GM13976 (cell line): Measurements from ENCODE around the gene NDUFA11.

Experiments
- DNase-seq: peaks from one replicate; pipeline ENCODE4 v3.0.0; 2012; ENCODE audit warnings: low spot score
- in situ Hi-C: fragments of 300-500 bp; cut with MboI; formaldehyde crosslinking; loops from one replicate; pipeline ENCODE4 v1.12.0; 2022; ENCODE audit warnings: low sequenced_read_pairs, mixed read lengths, inconsistent platforms; ENCODE audit not compliant: unreplicated experiment
- TF ChIP-seq, protein P1 (sequence below): IDR thresholded peaks from 2 replicates; pipeline ENCODE4 v1.5.1; 2012; ENCODE audit warnings: borderline replicate concordance, mild to moderate bottlenecking; ENCODE audit not compliant: insufficient read depth; ENCODE audit errors: extremely low read depth, missing control alignments, control extremely low read depth

NDUFA11 gene

DNA sequence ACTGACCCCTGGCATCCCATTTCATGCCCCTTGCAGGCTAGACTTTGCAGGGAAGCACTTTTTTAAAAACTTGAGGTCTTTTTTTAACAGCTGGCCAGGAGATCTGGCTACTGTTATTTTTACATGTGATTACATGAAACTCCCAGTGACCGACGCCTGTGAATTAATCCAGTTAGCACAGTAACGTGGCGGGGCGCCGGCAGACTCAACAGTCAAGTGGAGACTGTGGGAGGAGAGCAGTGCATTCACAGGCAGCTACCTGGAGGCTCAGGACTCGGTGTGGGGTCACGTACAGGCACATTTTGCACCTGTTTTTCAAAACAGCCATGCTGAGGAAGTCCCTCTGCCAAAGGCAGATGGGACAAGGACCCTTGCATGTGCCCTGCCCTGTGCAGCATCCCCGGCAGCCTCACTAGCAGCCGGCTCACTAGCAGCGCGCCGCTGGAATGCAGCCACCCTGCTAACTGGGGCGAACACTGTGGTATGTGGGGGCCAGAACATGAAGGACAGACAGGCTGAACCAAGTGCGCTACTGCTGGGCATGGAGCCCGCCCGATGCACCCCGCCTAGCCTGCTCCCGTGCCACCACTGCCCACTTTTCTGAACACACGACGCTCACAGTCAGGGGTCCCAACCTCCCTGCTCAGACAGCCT, 29.1 kb upstream of the NDUFA11 start:
- in situ Hi-C loops: no loop called here
- no peak for DNase-seq
- TF ChIP-seq, protein P1, sequence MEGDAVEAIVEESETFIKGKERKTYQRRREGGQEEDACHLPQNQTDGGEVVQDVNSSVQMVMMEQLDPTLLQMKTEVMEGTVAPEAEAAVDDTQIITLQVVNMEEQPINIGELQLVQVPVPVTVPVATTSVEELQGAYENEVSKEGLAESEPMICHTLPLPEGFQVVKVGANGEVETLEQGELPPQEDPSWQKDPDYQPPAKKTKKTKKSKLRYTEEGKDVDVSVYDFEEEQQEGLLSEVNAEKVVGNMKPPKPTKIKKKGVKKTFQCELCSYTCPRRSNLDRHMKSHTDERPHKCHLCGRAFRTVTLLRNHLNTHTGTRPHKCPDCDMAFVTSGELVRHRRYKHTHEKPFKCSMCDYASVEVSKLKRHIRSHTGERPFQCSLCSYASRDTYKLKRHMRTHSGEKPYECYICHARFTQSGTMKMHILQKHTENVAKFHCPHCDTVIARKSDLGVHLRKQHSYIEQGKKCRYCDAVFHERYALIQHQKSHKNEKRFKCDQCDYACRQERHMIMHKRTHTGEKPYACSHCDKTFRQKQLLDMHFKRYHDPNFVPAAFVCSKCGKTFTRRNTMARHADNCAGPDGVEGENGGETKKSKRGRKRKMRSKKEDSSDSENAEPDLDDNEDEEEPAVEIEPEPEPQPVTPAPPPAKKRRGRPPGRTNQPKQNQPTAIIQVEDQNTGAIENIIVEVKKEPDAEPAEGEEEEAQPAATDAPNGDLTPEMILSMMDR: no peak

DNA sequence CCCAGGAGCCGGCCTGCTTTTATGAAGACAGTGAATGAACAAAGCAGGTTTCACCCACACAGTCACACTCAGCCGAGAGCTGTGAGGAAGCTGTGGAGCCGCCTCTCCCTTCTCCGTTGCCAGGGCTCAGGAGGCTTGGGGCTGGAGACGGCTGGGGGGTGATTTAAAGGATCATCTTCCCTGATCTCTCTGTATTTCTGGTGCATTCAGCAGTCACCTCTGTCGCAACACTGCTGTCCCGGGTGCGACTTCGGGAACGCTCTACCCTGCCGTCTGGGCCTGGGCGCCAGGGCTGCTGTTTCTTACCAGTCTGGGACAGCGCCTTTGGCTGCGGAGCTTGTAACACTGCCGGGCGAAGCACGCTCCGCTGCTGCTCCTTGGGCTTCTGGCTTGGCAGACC, 28.6 kb upstream of the NDUFA11 start:
- in situ Hi-C loops: no loop called here
- TF ChIP-seq, protein P1: no peak
- no peak for DNase-seq

DNA sequence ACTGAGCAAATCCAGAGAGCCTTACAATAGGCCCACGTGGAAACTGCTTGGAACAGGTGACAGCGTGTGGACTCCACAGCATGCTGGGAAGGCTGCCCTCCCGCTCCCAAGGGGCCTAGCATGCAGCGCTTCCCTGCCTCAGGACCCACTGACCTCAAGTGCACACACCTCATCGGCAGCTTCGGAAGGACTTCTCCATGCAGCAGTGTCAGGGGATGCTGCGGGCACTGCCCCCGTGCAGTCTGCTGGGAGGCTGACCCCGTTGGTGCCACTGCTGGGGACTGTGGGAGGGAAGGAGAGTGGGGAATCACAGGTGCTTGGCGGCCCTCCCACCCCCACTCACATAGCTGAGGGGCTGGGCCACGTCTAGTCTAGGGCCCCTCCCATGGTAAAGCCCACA, 27.7 kb upstream of the NDUFA11 start:
- in situ Hi-C loops: no loop called here
- DNase-seq: no peak
- TF ChIP-seq, protein P1: no peak

DNA sequence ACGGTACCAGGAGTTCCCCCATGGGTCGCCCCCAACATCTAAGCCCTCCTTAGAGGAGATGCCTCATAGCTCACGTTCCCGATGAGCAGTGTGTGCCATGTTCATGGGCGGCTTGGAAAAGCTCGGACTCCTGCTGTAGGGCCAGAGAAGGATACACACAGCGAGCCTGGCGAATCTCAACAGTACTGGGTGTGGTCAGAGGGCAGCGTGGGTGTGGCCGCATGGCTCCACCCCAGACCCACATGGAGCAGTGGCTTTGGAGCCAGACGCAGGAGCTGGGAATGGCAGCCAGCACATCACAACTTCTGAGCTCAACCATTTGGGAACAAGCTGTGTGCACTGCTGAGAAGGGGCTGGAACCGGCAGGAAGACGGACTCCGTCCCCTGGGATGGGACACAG, 26.0 kb upstream of the NDUFA11 start:
- TF ChIP-seq, protein P1: no peak
- DNase-seq: no peak
- in situ Hi-C loops: no loop called here

DNA sequence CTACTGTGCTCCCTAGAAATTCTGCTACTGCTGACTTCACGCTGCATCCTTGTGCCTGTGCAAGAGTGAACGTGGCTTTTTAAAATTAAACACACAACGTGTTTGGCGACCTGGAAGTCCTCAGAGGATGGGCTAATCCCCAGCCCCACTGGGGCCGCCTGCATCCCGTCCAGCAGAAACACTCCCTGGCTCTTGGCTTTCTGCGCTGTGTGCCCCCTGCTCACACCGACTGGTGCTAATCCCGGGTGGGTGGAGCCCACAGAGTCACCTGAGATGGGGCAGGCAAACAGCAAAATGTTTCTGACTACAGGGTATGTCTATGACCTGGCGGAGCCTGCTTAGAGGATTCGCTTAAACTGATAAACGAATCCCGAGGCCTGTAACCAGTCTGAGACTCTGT, 25.6 kb upstream of the NDUFA11 start:
- in situ Hi-C loops: no loop called here
- TF ChIP-seq, protein P1: no peak
- DNase-seq: no peak

DNA sequence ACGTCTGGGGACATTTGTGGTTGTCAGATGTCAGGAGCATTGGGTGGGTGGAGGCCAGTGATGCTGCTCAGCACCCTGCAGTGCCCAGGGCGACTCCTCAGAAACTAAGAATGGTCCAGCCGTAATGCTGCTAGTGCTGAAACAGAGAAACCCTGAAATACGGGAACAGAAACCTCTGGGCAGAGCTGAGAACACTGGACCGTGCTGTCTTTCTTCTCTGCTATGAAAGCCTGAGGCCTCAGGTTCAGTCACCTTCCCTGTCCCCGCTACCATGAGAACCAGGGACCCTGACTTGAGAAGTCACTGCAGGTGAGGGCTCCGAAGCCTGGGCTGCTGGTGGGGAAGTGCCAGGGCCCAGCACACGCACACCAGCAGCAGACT, 23.8 kb upstream of the NDUFA11 start:
- TF ChIP-seq, protein P1: no peak
- in situ Hi-C loops: no loop called here
- DNase-seq: peak; percentile 80
